Mesendoderm (in vitro differentiated cells): ENCODE measurements around the gene AGBL5.

Experiments used
- DNase-seq: peaks from one replicate; pipeline ENCODE4 v3.0.0; 2013
- H2AK5ac ChIP-seq: 2 replicates; pipeline ENCODE4 v1.6.1; 2013; ENCODE audit warnings: low read length, inconsistent platforms
- H2BK120ac ChIP-seq: 2 replicates; pipeline ENCODE4 v1.6.1; 2013; ENCODE audit warnings: low read depth, mild to moderate bottlenecking, low read length, moderate library complexity, mixed read lengths
- H2BK15ac ChIP-seq: replicated peaks from 2 replicates; pipeline ENCODE4 v1.6.1; 2013; ENCODE audit warnings: low read depth, mild to moderate bottlenecking, moderate library complexity
- H2BK5ac ChIP-seq: 2 replicates; pipeline ENCODE4 v1.6.1; 2013; ENCODE audit warnings: low read length, inconsistent platforms
- H3K18ac ChIP-seq: 2 replicates; pipeline ENCODE4 v1.6.1; 2013; ENCODE audit warnings: mild to moderate bottlenecking, low read length, mixed read lengths
- H3K23ac ChIP-seq: one replicate; pipeline ENCODE4 v1.6.1; 2013; ENCODE audit warnings: low read length
- H3K27ac ChIP-seq: 2 replicates; pipeline ENCODE4 v1.5.1; 2013; ENCODE audit warnings: low read depth, mild to moderate bottlenecking, inconsistent platforms, low read length, moderate library complexity
- H3K27me3 ChIP-seq: 2 replicates; pipeline ENCODE4 v1.6.1; 2013; ENCODE audit warnings: low read length, control low read depth, mild to moderate bottlenecking, inconsistent platforms; ENCODE audit not compliant: insufficient read depth, poor library complexity
- H3K36me3 ChIP-seq: 2 replicates; pipeline ENCODE4 v1.6.1; 2013; ENCODE audit warnings: low read length, inconsistent platforms; ENCODE audit not compliant: control insufficient read depth, insufficient read depth
- H3K4ac ChIP-seq: one replicate; pipeline ENCODE4 v1.6.1; 2013; ENCODE audit warnings: low read depth, mild to moderate bottlenecking, low read length, moderate library complexity
- H3K4me1 ChIP-seq: 2 replicates; pipeline ENCODE4 v1.6.1; 2013; ENCODE audit warnings: low read depth, low read length, inconsistent platforms; ENCODE audit not compliant: control insufficient read depth
- H3K4me2 ChIP-seq: 2 replicates; pipeline ENCODE4 v1.6.1; 2013; ENCODE audit warnings: low read length
- H3K4me3 ChIP-seq: 2 replicates; pipeline ENCODE4 v1.5.1; 2013; ENCODE audit warnings: mild to moderate bottlenecking, low read length
- H3K56ac ChIP-seq: one replicate; pipeline ENCODE4 v1.6.1; 2013; ENCODE audit warnings: low read length
- H3K79me1 ChIP-seq: 2 replicates; pipeline ENCODE4 v1.6.1; 2013; ENCODE audit warnings: low read length, inconsistent platforms
- H3K79me2 ChIP-seq: 2 replicates; pipeline ENCODE4 v1.6.1; 2013; ENCODE audit warnings: mild to moderate bottlenecking, low read length; ENCODE audit not compliant: control insufficient read depth, insufficient read depth
- H3K9ac ChIP-seq: 2 replicates; pipeline ENCODE4 v1.6.1; 2013; ENCODE audit warnings: low read length, inconsistent platforms
- H4K5ac ChIP-seq: one replicate; pipeline ENCODE4 v1.6.1; 2013; ENCODE audit warnings: low read length
- H4K8ac ChIP-seq: one replicate; pipeline ENCODE4 v1.6.1; 2013; ENCODE audit warnings: low read depth, mild to moderate bottlenecking, control low read depth, low read length, moderate library complexity
- WGBS: extraction: QIAGEN DNeasy Blood & Tissue Kit; methylation state at CpG from one replicate; pipeline ENCODE4 v1.1.7; 2013; ENCODE audit warnings: low lambda C conversion rate, missing lambda C conversion rate; ENCODE audit not compliant: insufficient coverage; ENCODE audit errors: extremely low coverage; 5-methylcytosine and 5-hydroxymethylcytosine counted together

The AGBL5 gene

DNA sequence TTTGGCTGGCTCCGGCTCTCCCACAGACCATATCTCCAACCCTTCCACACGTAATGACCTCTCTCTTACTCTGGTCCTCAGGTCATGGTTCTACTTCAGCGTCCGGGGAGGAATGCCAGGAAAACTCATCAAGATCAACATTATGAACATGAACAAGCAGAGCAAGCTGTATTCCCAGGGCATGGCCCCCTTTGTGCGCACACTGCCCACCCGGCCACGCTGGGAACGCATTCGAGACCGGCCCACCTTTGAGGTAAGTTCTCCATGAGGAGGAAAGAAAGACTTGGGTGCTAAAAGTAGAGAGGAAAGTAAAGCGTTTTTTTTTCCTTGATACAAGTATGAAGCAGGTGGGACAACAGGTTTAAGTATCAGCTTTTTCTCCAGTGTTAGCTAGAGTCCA, 1.9 kb downstream of the AGBL5 start:
- Histone ChIP-seq H2BK5ac (no peak overlapping the region), H3K4me1 (peaks cover 2% of the 10 kb centered on the region), H3K9ac (no peak overlapping the region), H2BK15ac (no peak overlapping the region), H3K23ac (no peak overlapping the region), H2AK5ac (no peak overlapping the region), H3K4me3 (no peak overlapping the region), H3K36me3 (peaks cover 2% of the 10 kb centered on the region), H4K8ac (no peak overlapping the region), H3K4ac (no peak overlapping the region), H2BK120ac (no peak overlapping the region), H4K5ac (no peak overlapping the region), H3K79me2 (no peaks in the 10 kb centered on the region), H3K27ac (no peak overlapping the region), H3K4me2 (no peak overlapping the region), H3K56ac (no peak overlapping the region), H3K27me3 (no peaks in the 10 kb centered on the region), H3K79me1 (peaks cover 2% of the 10 kb centered on the region), H3K18ac (no peak overlapping the region)
- no peak for DNase-seq
- no CpG with 5 or more reads among the region's 11 CpGs for WGBS

DNA sequence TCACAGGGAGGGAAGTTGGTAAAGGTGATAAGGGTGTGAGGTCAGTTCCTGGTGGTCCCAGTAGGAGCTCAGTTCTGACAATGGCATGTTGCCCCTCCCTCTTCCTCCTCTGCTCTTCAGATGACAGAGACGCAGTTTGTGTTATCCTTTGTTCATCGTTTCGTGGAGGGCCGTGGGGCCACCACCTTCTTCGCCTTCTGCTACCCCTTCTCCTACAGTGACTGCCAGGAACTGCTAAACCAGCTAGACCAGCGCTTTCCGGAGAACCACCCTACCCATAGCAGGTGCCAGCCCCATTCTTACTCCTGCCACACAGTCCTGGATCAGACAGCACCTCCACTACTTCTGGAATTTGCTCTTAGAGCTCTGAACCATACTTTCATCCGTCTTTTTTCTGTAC, 2.3 kb downstream of the AGBL5 start:
- Histone ChIP-seq H3K56ac (no peak overlapping the region), H3K4me3 (no peak overlapping the region), H3K27ac (no peak overlapping the region), H3K4me1 (peaks cover 2% of the 10 kb centered on the region), H4K8ac (no peak overlapping the region), H3K79me2 (no peaks in the 10 kb centered on the region), H2AK5ac (no peak overlapping the region), H2BK15ac (no peak overlapping the region), H2BK5ac (no peak overlapping the region), H3K4me2 (no peak overlapping the region), H3K27me3 (no peaks in the 10 kb centered on the region), H4K5ac (no peak overlapping the region), H3K79me1 (peaks cover 2% of the 10 kb centered on the region), H3K9ac (no peak overlapping the region), H3K23ac (no peak overlapping the region), H3K36me3 (peaks cover 2% of the 10 kb centered on the region), H2BK120ac (no peak overlapping the region), H3K18ac (no peak overlapping the region), H3K4ac (no peak overlapping the region)
- peak; percentile 34 for DNase-seq
- WGBS: no CpG with 5 or more reads among the region's 8 CpGs

DNA sequence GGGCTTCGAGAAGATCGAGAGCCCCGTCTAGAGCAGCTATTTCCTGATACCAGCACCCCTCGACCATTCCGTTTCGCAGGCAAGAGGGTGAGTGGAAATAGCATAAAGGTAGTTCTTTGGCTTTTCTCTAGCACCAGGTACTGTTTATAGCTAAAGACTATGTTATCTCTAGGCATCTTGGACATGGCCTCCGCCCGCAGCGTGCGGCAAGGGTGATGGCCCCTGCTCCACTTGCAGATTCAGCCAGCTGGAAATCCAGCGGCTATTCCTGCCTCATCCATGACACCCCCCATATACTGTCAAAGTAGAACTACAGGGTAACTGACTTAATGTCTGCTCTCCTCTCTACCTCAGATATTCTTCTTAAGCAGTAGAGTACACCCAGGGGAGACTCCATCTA, 3.3 kb downstream of the AGBL5 start:
- H3K36me3 ChIP-seq: peaks cover 2% of the 10 kb centered on the region
- H3K27me3 ChIP-seq: no peaks in the 10 kb centered on the region

DNA sequence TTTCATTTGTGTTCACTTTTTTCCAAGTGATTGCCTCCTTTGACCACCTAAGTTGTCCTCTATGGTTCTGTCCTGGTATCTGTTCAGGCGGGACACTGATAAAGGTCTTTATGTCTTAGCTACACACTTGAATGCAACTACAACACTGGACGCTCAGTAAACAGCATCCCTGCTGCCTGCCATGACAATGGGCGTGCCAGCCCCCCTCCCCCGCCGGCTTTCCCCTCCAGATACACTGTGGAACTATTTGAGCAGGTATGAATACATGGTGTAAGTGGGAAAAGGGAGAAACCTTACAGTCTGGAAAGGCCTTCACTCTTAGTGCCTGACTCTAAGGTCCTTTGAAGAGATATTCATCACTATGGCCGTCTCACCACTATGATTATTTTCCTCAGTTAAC, 5.7 kb downstream of the AGBL5 start:
- H3K23ac ChIP-seq: no peak overlapping the region
- H3K36me3 ChIP-seq: peaks cover 2% of the 10 kb centered on the region
- DNase-seq: no peak

More for the DNA sequence above, 3.3 kb downstream of the AGBL5 start:
- Histone ChIP-seq H3K79me2 (no peaks in the 10 kb centered on the region), H2BK15ac (no peak overlapping the region), H3K9ac (no peak overlapping the region), H3K4me2 (no peak overlapping the region), H3K79me1 (peaks cover 2% of the 10 kb centered on the region), H3K4ac (no peak overlapping the region), H3K56ac (no peak overlapping the region), H3K23ac (no peak overlapping the region), H4K5ac (no peak overlapping the region), H3K18ac (no peak overlapping the region), H3K4me3 (no peak overlapping the region), H3K27ac (no peak overlapping the region), H2BK120ac (no peak overlapping the region), H2AK5ac (no peak overlapping the region), H4K8ac (no peak overlapping the region), H3K4me1 (peaks cover 2% of the 10 kb centered on the region), H2BK5ac (no peak overlapping the region)
- WGBS: no CpG with 5 or more reads among the region's 11 CpGs
- no peak for DNase-seq

DNA sequence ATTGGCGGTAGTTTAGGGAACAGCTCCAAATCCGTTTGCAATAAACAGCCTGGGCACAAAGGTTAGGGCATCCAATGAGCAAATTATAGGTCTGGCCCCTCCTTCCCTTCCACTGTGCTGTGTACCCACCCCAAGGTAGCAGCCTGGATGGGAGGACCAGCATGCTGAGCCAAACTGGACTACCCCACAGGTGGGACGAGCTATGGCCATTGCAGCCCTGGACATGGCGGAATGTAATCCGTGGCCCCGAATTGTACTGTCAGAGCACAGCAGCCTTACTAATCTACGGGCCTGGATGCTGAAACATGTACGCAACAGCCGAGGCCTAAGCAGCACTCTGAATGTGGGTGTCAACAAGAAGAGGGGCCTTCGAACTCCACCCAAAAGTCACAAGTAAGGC, 6.7 kb downstream of the AGBL5 start:
- no peaks in the 10 kb centered on the region for H3K79me2 ChIP-seq
- no peak overlapping the region for H3K4me2 ChIP-seq
- peaks cover 2% of the 10 kb centered on the region for H3K36me3 ChIP-seq

More for the DNA sequence above, 5.7 kb downstream of the AGBL5 start:
- Histone ChIP-seq H3K56ac (no peak overlapping the region), H3K4ac (no peak overlapping the region), H3K27ac (no peak overlapping the region), H4K8ac (no peak overlapping the region), H2BK5ac (no peak overlapping the region), H2BK120ac (no peak overlapping the region), H3K27me3 (no peaks in the 10 kb centered on the region), H3K79me2 (no peaks in the 10 kb centered on the region), H3K4me3 (no peak overlapping the region), H3K9ac (no peak overlapping the region), H3K18ac (no peak overlapping the region), H2BK15ac (no peak overlapping the region), H3K4me1 (peaks cover under 1% of the 10 kb centered on the region), H3K4me2 (no peak overlapping the region), H4K5ac (no peak overlapping the region), H2AK5ac (no peak overlapping the region), H3K79me1 (peaks cover 1% of the 10 kb centered on the region)
- WGBS: no CpG with 5 or more reads among the region's 6 CpGs

DNA sequence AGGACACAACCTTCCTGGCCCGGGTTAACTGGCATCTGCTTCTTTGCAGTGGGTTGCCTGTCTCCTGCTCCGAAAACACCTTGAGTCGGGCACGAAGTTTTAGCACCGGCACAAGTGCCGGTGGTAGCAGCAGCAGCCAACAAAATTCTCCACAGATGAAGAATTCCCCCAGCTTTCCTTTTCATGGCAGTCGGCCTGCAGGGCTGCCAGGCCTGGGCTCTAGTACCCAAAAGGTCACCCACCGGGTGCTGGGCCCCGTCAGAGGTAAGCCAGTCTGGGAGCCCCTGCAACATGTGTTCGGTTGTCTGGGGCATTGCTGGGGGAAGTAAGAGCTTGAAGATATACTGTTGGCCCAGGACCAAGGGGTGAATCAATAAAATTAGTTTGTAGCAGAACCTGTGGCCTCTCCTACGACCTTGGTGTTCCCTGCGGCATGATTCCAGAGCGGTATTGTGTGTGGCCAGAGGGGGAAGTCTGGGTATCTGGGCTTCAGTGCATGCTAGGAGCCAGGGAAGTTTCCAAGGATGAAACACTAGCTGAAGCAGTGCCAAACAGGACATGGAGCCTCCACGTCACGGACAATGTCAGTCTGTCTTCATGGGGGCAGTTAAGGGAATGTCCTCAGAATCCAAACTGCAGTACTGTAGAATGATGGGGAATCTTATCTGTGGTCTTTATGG, 7.8 kb downstream of the AGBL5 start:
- no peak overlapping the region for H2BK120ac ChIP-seq
- WGBS: no CpG with 5 or more reads among the region's 15 CpGs

More for the DNA sequence above, 6.7 kb downstream of the AGBL5 start:
- Histone ChIP-seq H2BK15ac (no peak overlapping the region), H4K5ac (no peak overlapping the region), H3K4ac (no peak overlapping the region), H4K8ac (no peak overlapping the region), H3K27ac (no peak overlapping the region), H3K9ac (no peak overlapping the region), H3K23ac (no peak overlapping the region), H3K56ac (no peak overlapping the region), H3K4me1 (no peaks in the 10 kb centered on the region), H3K4me3 (no peak overlapping the region), H2BK5ac (no peak overlapping the region), H3K79me1 (no peaks in the 10 kb centered on the region), H3K18ac (no peak overlapping the region), H3K27me3 (no peaks in the 10 kb centered on the region), H2AK5ac (no peak overlapping the region), H2BK120ac (no peak overlapping the region)
- WGBS: no CpG with 5 or more reads among the region's 10 CpGs
- no peak for DNase-seq

More for the DNA sequence above, 7.8 kb downstream of the AGBL5 start:
- no peak overlapping the region for H3K9ac ChIP-seq
- no peaks in the 10 kb centered on the region for H3K79me2 ChIP-seq
- no peak overlapping the region for H3K4ac ChIP-seq
- no peaks in the 10 kb centered on the region for H3K27me3 ChIP-seq
- no peak overlapping the region for H2AK5ac ChIP-seq
- no peak overlapping the region for H4K5ac ChIP-seq
- H3K79me1 ChIP-seq: no peaks in the 10 kb centered on the region
- no peak overlapping the region for H4K8ac ChIP-seq
- no peaks in the 10 kb centered on the region for H3K4me1 ChIP-seq
- no peak overlapping the region for H2BK5ac ChIP-seq
- no peak overlapping the region for H3K18ac ChIP-seq
- H2BK15ac ChIP-seq: no peak overlapping the region
- no peak overlapping the region for H3K27ac ChIP-seq
- no peak overlapping the region for H3K4me2 ChIP-seq
- H3K4me3 ChIP-seq: no peak overlapping the region
- peaks cover 2% of the 10 kb centered on the region for H3K36me3 ChIP-seq
- DNase-seq: no peak
- H3K56ac ChIP-seq: no peak overlapping the region
- no peak overlapping the region for H3K23ac ChIP-seq
